Peyer's patch (tissue), 4 donors: ENCODE results near the gene POU3F4. TPM values are rescaled to one million over a fixed set of nuclear protein-coding genes. Genes with fewer than 3 reads are reported as not detected.

Experiments
- DNase-seq, 3 donors: peaks; one replicate each; pipeline ENCODE4 v3.0.0-alpha.2; 2017 to 2019
- H3K27ac ChIP-seq, 4 donors: fragments of 200-600 bp; sonication (generic); one replicate each; pipeline ENCODE4 v1.5.1; 2016 to 2019
- H3K27me3 ChIP-seq, 2 donors: fragments of 200-600 bp; sonication (generic); one replicate each; pipeline ENCODE4 v1.5.1; 2019
- H3K36me3 ChIP-seq, 3 donors: fragments of 200-600 bp; sonication (generic); one replicate each; pipeline ENCODE4 v1.5.1; 2016 to 2019
- H3K4me1 ChIP-seq, 4 donors: fragments of 200-600 bp; sonication (generic); one replicate each; pipeline ENCODE4 v1.5.1; 2016 to 2019
- H3K4me3 ChIP-seq, 4 donors: fragments of 200-600 bp; sonication (generic); 1 replicate in 3 of 4; 2 replicates in 1 of 4; pipeline ENCODE4 v1.5.1; 2016 to 2019; ENCODE audit warnings: mild to moderate bottlenecking in 1 of 4
- H3K9me3 ChIP-seq, 4 donors: fragments of 200-600 bp; sonication (generic); one replicate each; pipeline ENCODE4 v1.5.1; 2016 to 2019; ENCODE audit warnings: mild to moderate bottlenecking in 1 of 4
- CTCF ChIP-seq, 6 experiments: fragments of 450-650 bp in 4 of 6; fragments of 200-600 bp in 2 of 6; sonication (generic) in 1 of 6; IDR thresholded peaks; one replicate each; pipeline ENCODE4 v1.5.1; 2017 to 2019; ENCODE audit warnings: antibody characterized with exemption in 6 of 6, mild to moderate bottlenecking in 3 of 6, moderate library complexity in 1 of 6
- POLR2A ChIP-seq, 2 donors: fragments of 450-650 bp; IDR thresholded peaks; one replicate each; pipeline ENCODE4 v1.5.1; 2017; ENCODE audit warnings: antibody characterized with exemption in 2 of 2, mild to moderate bottlenecking in 2 of 2, moderate library complexity in 2 of 2
- total RNA-seq, 4 donors: library from RNA; depleted of rRNA; stranded (reverse); fragments of >200 nt; gene quantifications; one replicate each; pipeline ENCODE4 v1.1.0, GENCODE V29; 2016

Gene POU3F4
- total RNA-seq, 4 donors from 2014 or later, result not detected

- no peak overlapping the region for H3K27ac ChIP-seq
- no peak overlapping the region for H3K4me3 ChIP-seq
- DNase-seq, result no peak
- H3K27me3 ChIP-seq, result no peaks in the 10 kb centered on the region
- TF ChIP-seq CTCF (IDR thresholded peaks at IDR 0.05), result no peak
- no peak for TF ChIP-seq POLR2A (IDR thresholded peaks at IDR 0.05)
- H3K36me3 ChIP-seq, result no peaks in the 10 kb centered on the region
- no peaks in the 10 kb centered on the region for H3K4me1 ChIP-seq
- no peaks in the 10 kb centered on the region for H3K9me3 ChIP-seq
These were observed 600 bp downstream of the POU3F4 start for GRCh38 chrX:83508526-83509253.

GRCh38 chrX:83509254-83509801, 1.2 kb downstream of the POU3F4 start:
- no peak for DNase-seq
- no peaks in the 10 kb centered on the region for H3K4me1 ChIP-seq
- H3K27me3 ChIP-seq, result no peaks in the 10 kb centered on the region
- H3K4me3 ChIP-seq, result no peak overlapping the region
- no peak for TF ChIP-seq CTCF (IDR thresholded peaks at IDR 0.05)
- TF ChIP-seq POLR2A (IDR thresholded peaks at IDR 0.05), result no peak
- H3K27ac ChIP-seq, result no peak overlapping the region
- no peaks in the 10 kb centered on the region for H3K9me3 ChIP-seq
- no peaks in the 10 kb centered on the region for H3K36me3 ChIP-seq

- H3K27ac ChIP-seq, result no peak overlapping the region
- no peak for DNase-seq
- H3K36me3 ChIP-seq, result no peaks in the 10 kb centered on the region
- H3K27me3 ChIP-seq, result no peaks in the 10 kb centered on the region
- H3K4me3 ChIP-seq, result no peak overlapping the region
- no peak for TF ChIP-seq POLR2A (IDR thresholded peaks at IDR 0.05)
- TF ChIP-seq CTCF (IDR thresholded peaks at IDR 0.05), result no peak
- H3K4me1 ChIP-seq, result no peaks in the 10 kb centered on the region
- no peaks in the 10 kb centered on the region for H3K9me3 ChIP-seq
These were observed 2.5 kb downstream of the POU3F4 start for GRCh38 chrX:83510510-83511062.

GRCh38 chrX:83511208-83511607, 3.1 kb downstream of the POU3F4 start:
- no peaks in the 10 kb centered on the region for H3K27me3 ChIP-seq
- H3K27ac ChIP-seq, result no peak overlapping the region

GRCh38 chrX:83512111-83512510, 4.0 kb downstream of the POU3F4 start:
- Histone ChIP-seq H3K27ac (no peak overlapping the region), H3K36me3 (no peaks in the 10 kb centered on the region), H3K4me1 (no peaks in the 10 kb centered on the region), H3K9me3 (no peaks in the 10 kb centered on the region), H3K4me3 (no peak overlapping the region), H3K27me3 (no peaks in the 10 kb centered on the region)
- TF ChIP-seq CTCF (IDR thresholded peaks at IDR 0.05), result no peak
- no peak for TF ChIP-seq POLR2A (IDR thresholded peaks at IDR 0.05)
- no peak for DNase-seq

More at GRCh38 chrX:83511208-83511607, 3.1 kb downstream of the POU3F4 start:
- TF ChIP-seq CTCF (IDR thresholded peaks at IDR 0.05) (no peak), POLR2A (IDR thresholded peaks at IDR 0.05) (no peak)
- DNase-seq, result no peak
- Histone ChIP-seq H3K4me1 (no peaks in the 10 kb centered on the region), H3K4me3 (no peak overlapping the region), H3K9me3 (no peaks in the 10 kb centered on the region), H3K36me3 (no peaks in the 10 kb centered on the region)
